Measurements from ENCODE around the gene BCL2. TPM values are rescaled to one million over a fixed set of nuclear protein-coding genes. Genes with fewer than 3 reads are reported as not detected.
A peak's percentile ranks its signal among the peaks of the same experiment; 100 is the strongest.

BCL2 gene
- total and polyA plus RNA-seq, 2 experiments from 2014 or later = 0.02 to 0.98 TPM

DNA sequence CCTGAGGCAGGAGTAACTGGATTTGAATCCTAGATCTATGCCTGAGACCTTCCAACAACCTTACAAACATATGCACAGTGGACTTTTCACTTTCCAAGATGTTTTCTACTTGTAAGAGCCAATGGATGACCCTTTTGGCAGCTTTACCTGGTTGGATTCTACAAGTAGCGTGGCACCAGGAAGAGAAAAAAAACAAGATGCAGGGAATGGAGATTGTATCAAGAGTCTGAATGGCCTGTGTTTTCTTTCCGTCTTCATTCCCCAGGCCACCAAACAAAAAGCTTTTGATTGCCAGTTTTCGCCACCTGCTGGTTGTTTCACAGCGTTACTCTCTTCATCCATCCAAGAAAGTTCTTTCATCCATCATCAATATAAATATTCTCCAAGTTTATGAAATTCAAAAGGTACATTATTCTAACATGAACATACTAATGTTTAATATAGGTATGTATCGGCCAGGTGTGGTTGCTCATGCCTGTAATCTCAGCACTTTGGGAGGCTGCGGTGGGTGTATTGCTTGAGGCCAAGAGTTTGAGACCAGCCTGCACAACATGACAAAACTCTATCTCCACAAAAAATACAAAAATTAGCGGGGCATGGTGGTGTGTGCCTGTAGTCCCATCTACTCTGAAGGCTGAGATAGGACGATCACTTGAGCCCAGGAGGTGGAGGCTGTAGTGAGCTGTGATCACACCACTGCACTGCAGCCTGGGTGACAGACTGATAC is 3.5 kb upstream of the BCL2 start:
- TF ChIP-seq, protein P1, sequence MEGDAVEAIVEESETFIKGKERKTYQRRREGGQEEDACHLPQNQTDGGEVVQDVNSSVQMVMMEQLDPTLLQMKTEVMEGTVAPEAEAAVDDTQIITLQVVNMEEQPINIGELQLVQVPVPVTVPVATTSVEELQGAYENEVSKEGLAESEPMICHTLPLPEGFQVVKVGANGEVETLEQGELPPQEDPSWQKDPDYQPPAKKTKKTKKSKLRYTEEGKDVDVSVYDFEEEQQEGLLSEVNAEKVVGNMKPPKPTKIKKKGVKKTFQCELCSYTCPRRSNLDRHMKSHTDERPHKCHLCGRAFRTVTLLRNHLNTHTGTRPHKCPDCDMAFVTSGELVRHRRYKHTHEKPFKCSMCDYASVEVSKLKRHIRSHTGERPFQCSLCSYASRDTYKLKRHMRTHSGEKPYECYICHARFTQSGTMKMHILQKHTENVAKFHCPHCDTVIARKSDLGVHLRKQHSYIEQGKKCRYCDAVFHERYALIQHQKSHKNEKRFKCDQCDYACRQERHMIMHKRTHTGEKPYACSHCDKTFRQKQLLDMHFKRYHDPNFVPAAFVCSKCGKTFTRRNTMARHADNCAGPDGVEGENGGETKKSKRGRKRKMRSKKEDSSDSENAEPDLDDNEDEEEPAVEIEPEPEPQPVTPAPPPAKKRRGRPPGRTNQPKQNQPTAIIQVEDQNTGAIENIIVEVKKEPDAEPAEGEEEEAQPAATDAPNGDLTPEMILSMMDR (IDR thresholded peaks at IDR 0.05; ENCODE audit: low read depth, low read length) = peak; percentile 75
- no peaks in the 10 kb centered on the region for H3K36me3 ChIP-seq
- no peaks in the 10 kb centered on the region for H3K9me3 ChIP-seq (ENCODE audit: low read depth)
- H3K4me3 ChIP-seq = no peak overlapping the region
- DNase-seq (ENCODE audit: low read depth in 1 of 2, low spot score in 1 of 2) = peak; percentile 78 to 85
- H3K27ac ChIP-seq = no peak overlapping the region
- no peaks in the 10 kb centered on the region for H3K4me1 ChIP-seq (ENCODE audit: low read depth)
- peaks cover 16% of the 10 kb centered on the region for H3K27me3 ChIP-seq

DNA sequence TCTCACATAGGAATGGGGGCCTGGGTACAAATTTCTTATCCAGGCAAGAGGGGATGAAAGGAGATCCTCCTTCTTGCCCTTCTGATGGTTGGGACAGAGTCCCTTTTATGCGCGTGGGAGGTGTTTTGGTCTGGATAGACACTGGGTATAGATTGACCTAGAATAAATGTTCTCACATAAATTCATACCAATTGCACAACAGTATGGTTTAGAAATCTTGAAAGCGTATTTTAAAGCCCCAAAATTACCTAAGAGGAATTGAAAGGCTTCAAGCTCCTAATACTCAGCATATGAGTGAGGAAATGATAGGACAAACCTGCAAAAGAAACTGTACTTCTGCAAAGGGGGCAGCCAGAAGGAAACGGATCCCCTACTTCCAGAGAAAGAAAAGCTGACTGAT is 2.6 kb upstream of the BCL2 start:
- H3K4me3 ChIP-seq = no peak overlapping the region
- TF ChIP-seq, protein P1 (IDR thresholded peaks at IDR 0.05; ENCODE audit: low read depth, low read length) = no peak
- H3K27me3 ChIP-seq = peaks cover 25% of the 10 kb centered on the region
- no peaks in the 10 kb centered on the region for H3K36me3 ChIP-seq
- no peak for DNase-seq (ENCODE audit: low read depth in 1 of 2, low spot score in 1 of 2)
- no peaks in the 10 kb centered on the region for H3K9me3 ChIP-seq (ENCODE audit: low read depth)
- no peak overlapping the region for H3K27ac ChIP-seq
- H3K4me1 ChIP-seq (ENCODE audit: low read depth) = no peaks in the 10 kb centered on the region

DNA sequence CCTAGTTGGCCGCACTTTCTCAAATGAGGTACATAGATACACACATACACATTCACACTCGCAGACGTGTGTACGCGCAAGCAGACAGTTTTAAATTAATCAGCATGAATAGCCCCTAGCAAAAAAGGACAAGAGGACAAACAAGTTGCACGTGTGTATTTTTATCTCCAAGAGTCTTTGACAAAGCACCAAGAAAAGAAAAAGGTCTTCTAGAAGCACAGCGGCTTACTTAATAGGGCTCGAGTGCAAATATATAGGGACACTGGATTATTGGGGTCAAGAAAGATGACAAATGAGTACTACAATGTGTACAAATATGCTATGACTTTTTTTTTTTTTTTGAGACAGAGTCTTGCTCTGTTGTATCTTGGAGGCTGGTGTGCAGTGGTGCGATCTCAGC is 1.7 kb upstream of the BCL2 start:
- Histone ChIP-seq H3K27ac (no peak overlapping the region), H3K4me3 (no peak overlapping the region), H3K9me3 (ENCODE audit: low read depth) (no peaks in the 10 kb centered on the region), H3K4me1 (ENCODE audit: low read depth) (no peaks in the 10 kb centered on the region), H3K36me3 (no peaks in the 10 kb centered on the region), H3K27me3 (peaks cover 34% of the 10 kb centered on the region)
- TF ChIP-seq, protein P1 (IDR thresholded peaks at IDR 0.05; ENCODE audit: low read depth, low read length) = no peak
- DNase-seq (ENCODE audit: low read depth in 1 of 2, low spot score in 1 of 2) = no peak

DNA sequence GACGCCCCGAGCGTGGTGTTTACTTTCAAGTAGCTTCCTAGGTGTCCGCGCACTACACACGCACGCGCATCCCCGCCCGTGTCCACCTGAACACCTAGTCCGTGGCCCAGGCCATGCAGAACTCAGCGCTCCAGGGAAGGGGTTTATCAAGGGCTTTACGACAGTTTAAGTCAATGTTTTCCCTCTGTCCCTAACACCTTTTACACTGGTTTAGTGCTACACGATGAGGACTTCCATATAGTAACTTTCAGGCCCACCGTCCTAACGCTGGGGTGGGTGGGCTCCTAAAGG is 1.4 kb upstream of the BCL2 start:
- no peak for DNase-seq (ENCODE audit: low read depth in 1 of 2, low spot score in 1 of 2)
- Histone ChIP-seq H3K4me1 (ENCODE audit: low read depth) (no peaks in the 10 kb centered on the region), H3K27ac (no peak overlapping the region), H3K36me3 (no peaks in the 10 kb centered on the region), H3K27me3 (peaks cover 38% of the 10 kb centered on the region), H3K9me3 (ENCODE audit: low read depth) (no peaks in the 10 kb centered on the region), H3K4me3 (peak overlapping the region; percentile 54)
- TF ChIP-seq, protein P1 (IDR thresholded peaks at IDR 0.05; ENCODE audit: low read depth, low read length) = no peak

DNA sequence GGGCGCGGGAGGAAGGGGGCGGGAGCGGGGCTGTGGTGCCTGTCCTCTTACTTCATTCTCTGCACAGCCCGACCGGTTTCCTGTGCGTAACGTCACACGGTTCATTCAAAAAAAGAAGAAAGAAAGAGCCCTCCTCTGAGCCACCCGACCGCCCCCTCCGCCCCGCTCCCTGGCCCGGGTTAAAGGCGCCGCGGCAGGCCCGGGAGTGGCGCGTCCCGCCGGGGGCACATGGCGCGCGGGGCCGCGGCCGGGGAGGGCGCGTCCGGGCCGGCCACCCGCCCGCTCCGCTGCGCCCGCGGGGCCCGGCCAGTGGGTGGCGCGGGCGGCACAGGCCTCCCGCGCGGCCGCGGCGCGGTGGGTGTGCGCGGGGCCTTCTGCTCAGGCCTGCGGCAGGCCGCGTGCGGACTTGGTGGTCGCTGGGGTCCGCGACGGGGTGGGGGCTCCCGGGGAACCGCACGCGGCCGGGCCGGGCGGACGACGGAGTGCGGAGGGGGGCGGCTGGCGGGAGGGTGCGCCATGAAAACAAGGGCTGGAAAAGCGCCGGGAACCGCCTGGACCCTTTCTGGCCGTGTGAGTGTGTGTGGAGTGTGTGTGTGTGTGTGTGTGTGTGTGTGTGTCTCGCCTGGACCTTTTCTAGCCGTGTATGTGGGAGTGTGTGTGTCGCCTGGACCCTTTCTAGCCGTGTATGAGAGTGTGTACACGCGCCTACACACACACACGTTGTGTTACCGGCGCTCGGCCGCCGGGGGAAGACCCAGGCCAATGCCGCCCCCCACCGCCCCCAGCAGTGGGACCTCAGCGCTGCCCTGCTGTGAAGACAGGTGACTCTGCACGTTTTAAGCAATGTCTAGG is 780 bp upstream of the BCL2 start:
- TF ChIP-seq, protein P1 (IDR thresholded peaks at IDR 0.05; ENCODE audit: low read depth, low read length) = no peak
- Histone ChIP-seq H3K36me3 (no peaks in the 10 kb centered on the region), H3K27me3 (peaks cover 43% of the 10 kb centered on the region), H3K9me3 (ENCODE audit: low read depth) (no peaks in the 10 kb centered on the region), H3K4me1 (ENCODE audit: low read depth) (no peaks in the 10 kb centered on the region), H3K27ac (no peak overlapping the region), H3K4me3 (peak overlapping the region; percentile 54)
- peak; percentile 78 to 90 for DNase-seq (ENCODE audit: low read depth in 1 of 2, low spot score in 1 of 2)

All from cardiac muscle cell (in vitro differentiated cells and primary cell).